Hematopoietic multipotent progenitor cell (in vitro differentiated cells): Measurements from ENCODE around the gene PGLYRP3. TPM values are rescaled to one million over a fixed set of nuclear protein-coding genes. Genes with fewer than 3 reads are reported as not detected.
"Not testable (repeated sequence)": the region's sequence is repeated elsewhere in the genome, so short reads cannot be mapped to it uniquely, and the experiment has no call there.

Experiments used
- DNase-seq, 3 donors: peaks; one replicate each; pipeline ENCODE4 v3.0.0-alpha.2; 2011 to 2015; ENCODE audit warnings: low read depth in 2 of 3, low spot score in 2 of 3
- total RNA-seq: library from RNA; depleted of rRNA; stranded (reverse); fragments of >200 nt; gene quantifications from one replicate; pipeline ENCODE4 v1.2.3, GENCODE V29; 2012

Gene PGLYRP3
- total RNA-seq, 1 donor, result not detected

DNA sequence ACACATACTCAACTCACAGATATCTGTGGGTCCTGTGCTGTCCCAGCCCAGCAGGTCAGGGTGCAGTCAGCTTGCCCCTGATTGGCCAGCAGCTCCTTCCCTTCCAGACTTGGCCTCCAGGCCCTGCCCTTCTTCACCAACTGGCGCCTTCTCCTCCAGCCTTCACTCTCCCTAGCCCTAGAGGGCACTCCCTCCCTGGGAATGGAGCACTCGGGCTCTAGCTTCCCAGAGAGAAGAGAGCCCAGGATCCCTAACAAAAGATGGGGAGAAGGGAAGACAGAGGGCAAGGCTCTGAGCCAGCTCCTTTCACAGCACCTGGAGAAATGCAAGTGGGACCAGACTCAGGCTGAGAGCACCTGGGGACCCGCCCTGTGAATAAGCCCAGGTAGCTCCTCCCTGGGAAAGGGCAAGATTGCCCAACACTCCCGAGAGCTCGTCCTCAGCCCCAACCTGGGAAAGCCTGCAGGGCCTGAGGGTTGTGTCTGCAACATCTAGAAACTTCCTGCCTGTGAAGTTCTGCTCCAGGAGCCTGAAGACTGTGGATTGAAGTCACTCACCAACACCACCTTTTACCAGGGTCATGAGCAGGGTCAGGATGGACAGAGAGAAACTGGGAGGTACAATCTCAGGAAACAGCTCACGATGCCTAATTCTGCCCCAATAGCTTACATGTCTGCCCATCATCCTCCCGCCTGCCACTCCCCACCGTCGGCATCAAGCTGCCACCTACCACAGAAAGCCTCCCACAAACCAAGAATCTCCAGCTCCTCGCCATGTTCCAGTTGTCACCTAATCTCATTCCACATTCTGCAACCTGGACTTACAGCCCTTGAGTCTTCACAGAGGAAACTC lies 36.0 kb upstream of the PGLYRP3 start, which contains the start of gene PGLYRP4:
Gene PGLYRP4 (minus strand): TSS at position 331 of the 852 bp plus-strand sequence. CDS start 909 bp downstream, outside the sequence.
- DNase-seq, result no peak

DNA sequence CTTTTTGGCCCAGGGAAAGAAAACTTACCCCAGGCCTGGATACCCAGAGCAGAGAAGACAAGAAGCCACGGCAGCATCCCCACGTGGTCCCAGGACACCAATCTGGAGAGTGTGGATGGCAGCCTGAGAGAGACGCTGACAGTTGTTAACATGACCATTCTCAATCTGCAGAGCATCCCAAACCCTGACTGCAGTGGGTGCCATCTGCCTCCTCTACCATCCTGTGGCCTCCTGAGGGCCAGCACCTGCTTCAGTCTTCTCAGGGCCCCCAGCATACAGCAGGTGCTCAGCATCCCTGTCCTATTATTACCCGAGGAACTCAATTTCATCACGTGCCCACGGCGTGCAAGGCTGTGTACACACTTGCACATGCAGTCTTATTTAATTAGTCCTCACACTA lies 35.1 kb upstream of the PGLYRP3 start:
- DNase-seq, result no peak

DNA sequence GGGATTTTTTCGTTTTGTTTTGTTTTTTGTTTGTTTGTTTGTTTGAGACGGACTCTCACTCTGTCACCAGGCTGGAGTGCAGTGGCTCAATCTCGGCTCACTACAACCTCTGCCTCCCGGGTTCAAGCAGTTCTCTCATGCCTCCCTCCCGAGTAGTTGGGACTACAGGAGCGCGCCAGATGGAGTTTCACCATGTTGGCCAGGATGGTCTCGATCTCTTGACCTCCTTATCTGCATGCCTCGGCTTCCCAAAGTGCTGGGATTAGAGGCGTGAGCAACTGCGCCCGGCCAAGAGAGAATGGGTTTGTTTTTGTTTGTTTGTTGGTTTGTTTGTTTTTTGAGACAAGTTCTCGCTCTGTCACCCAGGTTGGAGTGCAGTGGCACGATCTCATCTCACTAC lies 34.3 kb upstream of the PGLYRP3 start:
- not testable (repeated sequence) for DNase-seq

DNA sequence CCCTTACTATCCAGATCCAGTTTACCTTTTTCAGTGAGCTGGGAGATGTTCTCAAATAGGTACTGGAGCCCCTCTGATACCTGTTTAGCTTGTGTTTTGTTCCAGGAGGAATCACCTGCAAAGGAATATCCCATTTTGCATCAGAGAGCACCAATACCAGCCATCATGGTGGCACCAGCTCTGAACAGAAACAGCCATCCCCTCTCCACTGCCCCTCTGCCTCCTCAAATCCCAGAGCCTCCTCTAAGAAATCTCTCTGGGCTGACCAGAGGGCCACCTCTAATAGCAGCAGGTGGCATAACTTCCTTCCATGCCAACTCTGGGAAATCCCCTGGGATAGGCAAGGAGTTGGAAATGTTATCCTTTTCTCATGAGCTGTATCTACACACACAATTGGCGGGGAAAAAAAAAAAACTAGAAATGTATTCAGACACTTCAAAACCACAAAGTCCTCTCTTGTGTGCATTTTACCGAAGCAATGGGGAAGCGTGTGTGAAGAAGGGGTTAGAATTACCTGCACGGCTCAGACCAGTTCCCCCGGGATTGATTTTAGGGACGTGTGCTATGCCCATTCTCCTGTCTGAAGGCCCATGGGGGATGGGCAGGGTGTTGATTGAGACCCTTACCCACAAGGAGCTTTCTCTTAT lies 33.4 kb upstream of the PGLYRP3 start:
- DNase-seq, result no peak

DNA sequence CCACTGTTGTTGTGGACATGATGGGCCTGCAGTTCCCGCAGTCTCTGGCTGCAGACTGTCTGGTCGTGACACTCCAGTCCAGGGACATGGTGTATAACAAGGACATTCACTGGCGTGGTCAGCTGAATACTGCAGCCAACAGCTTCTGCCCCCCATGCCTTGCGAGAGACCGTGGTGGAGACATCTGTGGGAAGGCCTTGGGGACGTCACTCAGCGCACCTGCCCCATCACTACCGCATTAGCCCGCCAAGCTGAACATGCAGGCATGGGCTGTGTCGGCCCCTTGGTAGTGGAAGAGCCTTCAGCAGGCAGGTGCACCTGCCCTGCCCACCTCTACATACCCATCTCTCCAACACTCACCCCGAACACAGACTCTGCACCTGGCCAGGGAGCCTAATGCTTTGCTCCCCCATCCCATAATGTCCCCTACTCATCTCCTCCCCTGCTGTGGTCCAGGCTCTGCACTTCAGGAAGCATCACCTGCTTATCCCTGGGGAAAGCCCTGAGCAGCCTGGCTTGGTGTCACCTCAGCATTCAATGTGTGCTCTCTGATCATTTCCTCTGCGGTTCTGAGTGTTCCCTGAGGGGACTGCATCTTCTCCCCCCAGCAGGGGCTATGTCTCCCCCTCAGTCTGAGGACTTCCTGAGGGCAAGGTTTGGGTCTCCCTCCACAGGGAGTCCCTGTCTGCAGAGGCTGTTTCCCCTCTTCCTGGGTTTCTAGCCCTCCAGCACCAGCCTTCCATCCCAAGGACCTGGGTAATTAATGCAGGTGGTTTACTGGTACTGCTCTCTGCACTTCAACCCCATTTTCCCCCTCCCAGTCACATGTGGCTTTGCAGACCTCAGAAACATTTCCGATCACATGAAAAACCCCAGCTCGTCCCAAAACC lies 32.7 kb upstream of the PGLYRP3 start:
- DNase-seq, result no peak

DNA sequence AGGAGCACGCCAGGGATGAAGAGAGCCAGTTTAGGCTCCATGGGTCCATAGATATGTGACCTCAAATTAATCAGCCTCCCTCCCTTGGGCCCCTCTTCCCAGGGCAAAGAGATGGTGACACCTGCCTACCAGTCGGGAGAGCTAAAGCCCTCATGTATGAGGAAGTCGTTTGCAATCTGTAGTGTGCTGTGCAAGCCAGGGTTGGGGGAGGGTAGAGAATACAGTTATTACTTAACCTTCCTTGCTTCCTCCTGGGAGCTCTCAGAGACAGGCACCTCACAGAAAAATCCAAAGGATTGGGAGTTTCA lies 31.9 kb upstream of the PGLYRP3 start:
- DNase-seq, result peak in 2 of 3 donors; percentile 52 to 66

DNA sequence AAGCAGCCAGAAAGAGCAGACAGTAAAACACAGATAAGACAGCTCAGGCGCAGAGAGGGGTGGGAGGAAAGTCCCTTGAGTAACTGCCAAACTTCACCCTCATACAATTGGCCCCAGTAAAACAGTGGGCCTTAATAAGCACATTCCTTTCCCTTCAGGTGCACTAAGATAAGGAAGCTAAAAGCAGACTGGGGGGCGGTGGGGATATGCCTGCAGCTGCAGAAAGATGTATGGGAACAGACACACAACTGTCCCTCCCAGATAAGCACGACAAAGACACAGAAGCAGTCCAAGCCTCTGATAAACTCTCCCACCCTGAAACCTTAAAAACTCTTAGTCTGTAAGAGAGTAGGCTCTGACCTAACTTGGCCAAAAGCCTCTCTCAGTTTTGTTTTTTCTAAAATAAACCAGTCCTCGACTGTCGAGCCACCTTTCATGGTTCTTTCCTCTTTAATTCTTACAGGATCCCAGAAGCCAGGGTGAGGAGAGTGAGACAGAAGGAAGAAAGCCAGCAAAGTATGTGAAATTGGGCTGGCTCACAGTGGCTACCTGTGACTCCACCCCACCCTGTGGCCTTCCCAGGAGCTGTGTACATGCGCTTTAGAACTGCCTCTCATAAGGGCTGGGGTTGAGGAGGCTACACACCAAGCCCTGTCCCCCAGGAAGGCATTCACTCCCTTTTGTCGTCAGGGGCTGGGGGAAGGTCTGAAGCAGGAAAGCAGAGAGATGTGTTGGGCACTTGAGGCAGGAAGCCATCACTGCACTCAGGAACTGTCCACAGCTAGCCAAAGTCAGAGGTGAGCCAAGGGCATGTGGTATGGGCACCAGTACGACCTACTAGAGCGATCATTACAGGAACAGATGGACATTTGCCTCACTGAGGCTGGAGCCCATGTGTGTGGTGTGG lies 31.3 kb upstream of the PGLYRP3 start:
- peak in 2 of 3 donors; percentile 81 to 92 for DNase-seq

DNA sequence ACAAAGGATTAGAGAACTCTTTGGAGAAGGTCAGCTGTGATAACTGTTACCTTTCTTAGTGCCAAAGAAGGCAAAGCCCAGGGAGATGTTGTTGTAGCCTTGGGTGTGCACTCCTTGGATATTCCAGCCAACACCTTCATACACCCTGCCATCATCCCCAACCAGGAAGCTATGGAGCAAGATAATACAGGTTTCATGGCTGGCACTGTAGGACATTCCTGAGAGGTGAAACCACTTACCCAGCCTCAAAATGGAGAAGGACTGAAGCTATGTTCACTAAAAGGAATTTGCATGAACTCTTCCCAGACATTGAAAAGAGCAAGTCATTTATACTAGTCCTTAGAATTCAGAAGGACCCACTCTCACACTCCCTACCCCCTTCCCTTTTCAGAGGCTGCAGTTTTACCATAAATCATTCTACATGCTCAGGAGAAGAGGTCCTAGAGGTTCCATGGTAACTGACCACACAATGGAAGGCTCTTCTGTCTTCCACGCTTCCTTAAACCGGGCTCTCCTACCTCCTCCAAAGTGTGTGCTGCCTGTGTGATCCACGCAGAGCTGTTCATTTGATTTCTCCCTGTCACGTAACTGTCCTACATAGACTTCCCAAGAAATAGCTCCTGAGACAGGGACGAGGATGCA lies 30.4 kb upstream of the PGLYRP3 start:
- DNase-seq, result no peak

DNA sequence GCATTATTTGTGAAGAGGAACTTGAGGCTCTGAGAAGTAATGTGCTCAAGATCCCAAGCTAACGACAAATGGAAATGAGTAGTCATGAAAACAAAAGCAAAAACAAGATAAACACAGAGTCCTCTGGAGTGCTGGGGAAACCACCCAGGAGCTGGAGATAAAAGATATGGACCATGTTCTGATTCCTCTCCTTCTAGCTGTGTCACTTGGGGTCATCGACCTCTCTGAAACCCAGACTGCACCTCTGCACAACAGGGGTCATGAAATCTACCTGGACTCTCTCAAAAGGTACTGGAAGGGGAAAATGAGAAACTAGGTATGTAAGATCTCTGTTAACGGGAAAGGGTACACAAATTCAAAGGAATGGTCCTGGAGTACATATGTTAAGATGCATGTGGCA lies 29.4 kb upstream of the PGLYRP3 start:
- no peak for DNase-seq

DNA sequence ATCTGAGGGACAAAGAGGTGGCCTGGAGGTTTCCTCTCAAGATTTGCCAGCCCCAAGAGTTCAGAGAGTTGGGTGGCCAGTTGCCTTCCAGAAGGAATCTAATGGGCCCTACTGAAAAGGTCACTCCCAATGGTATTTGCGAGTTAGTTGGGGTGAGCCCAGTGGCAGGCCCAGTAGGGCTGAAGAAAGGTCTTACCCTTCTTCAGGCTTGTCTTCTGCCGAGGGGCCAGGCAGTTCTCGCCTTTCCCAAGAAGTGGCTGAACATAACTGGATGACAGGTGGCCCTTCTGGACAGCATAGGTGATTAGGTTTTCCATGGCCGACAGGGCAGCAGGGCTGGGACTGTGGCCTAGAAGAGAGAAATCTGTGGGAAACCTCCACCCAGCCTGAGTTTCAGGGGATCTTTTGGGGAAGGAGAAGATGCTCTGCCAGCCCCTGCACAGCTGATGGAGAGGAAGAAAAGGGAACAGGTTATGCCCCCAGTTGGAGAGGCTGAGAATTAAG lies 28.7 kb upstream of the PGLYRP3 start:
- no peak for DNase-seq

DNA sequence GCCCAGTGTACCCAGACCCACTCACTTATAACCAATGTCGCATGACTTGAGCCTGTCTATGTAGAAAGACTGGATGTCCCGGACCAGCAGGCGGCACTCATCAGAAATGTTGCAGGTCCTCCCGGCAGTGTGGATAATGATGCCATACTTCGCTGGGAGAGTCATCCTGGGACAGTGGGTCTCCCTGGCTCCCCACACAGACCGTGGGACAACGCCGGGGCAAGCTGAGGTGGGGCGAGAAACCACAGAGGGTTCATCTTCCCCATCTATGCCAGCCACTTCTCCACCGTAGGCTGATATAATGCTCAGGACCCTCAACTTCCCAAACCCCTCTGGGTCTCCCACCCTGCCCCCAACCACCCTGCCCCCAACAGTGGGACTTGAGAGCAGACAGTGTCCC lies 27.6 kb upstream of the PGLYRP3 start:
- no peak for DNase-seq

DNA sequence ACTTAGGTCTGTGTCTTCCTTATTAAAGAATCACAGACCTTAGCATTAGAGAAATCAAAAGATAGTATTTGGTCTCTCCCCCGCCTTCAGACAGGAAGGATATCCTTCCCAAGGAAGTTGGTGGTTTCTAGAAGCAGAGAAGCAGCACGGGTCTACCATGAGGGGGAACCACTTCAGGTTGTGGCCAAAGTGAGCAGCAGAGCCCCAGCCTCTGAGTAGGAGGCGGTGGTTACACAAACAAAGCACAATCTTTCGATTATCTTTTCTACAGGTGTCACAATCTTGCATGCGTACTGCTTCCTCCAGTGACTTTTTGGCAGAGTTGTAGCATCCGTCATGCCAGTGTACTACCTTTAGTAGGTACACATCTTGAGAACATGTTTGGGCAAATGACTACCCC lies 27.1 kb upstream of the PGLYRP3 start:
- DNase-seq, result no peak

DNA sequence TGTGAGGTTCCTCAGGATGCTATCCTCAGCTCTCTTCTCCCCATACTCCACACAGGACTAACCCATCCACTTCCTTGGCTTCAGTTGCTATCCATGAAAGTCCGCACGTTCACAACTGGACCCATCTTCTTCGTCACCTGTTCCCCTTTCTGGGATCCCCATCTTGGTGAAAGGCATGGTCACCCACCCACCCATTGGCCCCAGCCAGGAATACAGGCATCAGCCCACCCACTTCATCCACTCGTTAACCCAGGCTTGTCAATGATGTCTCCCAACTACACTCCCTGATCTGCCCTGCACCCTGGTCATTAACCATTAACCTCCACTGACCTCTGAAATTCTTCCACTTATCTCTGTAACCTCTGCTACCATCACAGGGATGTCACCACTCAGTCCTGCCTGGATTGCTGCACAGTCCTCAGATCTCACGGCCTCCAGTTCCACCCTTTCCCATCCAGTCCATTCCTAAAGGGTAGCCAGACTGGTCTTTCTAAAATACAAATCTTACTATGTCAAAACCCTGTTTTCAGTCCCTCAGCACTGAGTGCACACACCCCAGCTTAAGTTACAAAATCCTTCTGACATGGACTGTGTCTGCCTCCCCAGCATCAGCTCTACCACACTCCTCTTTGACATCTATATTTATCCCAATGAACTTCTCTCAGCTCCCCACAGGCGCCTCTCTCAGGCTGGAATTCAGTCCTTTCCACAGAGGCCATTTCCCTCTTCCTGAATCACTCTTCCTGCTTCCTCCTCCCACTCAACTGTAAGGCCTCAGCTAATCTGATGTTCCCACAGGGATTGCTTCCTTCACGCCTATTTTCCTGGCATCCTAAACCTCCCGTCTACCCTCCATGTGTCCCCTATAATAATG lies 25.5 kb upstream of the PGLYRP3 start:
- no peak for DNase-seq

DNA sequence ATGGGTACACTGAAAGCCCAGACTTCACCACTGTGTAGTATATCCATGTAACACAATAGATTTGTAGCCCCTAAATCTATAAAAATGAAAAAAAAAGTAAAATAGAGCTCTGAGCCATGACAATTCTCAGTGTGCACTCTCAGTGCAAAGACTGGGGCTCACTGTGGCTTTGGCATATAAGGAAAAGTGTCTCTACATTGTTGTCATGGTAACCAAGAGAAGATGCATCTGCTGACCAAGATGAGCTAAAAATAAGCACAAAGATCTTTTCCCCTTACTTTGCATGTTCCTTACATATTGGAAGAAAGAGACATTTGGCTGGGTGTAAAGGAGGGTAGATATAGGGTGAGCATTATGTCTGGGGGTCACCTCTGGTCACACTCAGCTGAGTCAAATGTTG lies 23.9 kb upstream of the PGLYRP3 start:
- DNase-seq, result no peak

DNA sequence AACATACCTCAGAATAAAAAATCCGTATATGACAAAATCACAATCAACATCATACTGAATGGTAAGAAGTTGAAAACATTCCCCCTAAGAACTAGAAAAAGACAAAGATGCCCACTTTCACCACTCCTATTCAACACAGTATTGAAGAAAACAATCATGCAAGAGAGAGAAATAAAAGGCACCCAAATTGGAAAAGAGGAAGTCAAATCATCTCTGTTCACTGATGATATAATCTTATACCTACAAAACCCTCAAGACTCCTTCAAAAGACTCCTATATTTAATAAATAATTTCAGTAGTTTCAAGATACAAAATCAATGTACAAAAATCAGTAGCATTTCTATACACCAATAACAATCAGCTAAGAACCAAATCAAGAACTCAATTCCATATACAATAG lies 21.1 kb upstream of the PGLYRP3 start:
- no peak for DNase-seq

DNA sequence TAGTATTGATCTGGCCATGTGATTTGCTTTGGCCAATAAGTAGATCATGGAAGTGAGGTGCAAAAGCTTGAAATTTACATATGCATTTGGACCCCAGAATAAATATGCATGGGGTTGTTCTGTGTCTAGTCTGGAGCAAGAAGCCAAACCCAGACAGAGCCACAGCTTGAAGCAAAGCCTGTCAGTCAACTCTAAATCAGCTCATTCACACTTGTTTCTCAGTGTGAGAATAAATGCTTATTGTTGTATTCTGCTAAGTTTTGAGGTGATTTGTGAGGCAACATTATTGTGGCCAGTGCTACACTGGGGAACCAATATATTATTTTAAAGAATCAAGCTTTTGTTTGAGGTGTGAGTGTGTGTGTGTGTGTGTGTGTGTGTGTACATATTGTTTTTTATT lies 12.2 kb upstream of the PGLYRP3 start:
- DNase-seq, result no peak

DNA sequence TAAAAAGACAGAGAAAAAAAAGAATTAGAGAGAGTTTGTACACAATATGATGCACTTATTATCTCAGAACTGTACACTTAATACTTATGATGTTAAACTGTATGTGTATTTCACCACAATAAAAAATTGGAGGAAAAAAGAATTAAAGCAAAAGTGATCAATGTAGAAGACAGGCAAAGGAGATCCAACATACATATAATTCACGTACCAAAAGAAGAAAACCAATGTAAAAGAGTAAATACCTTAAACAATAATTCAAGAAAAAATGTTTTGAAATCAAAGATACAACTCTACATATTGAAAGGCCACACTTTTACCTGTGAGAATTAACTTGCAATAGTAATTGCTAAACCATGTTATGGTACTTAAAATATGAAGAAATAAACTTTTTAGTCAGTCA lies 9.8 kb upstream of the PGLYRP3 start:
- DNase-seq, result no peak

DNA sequence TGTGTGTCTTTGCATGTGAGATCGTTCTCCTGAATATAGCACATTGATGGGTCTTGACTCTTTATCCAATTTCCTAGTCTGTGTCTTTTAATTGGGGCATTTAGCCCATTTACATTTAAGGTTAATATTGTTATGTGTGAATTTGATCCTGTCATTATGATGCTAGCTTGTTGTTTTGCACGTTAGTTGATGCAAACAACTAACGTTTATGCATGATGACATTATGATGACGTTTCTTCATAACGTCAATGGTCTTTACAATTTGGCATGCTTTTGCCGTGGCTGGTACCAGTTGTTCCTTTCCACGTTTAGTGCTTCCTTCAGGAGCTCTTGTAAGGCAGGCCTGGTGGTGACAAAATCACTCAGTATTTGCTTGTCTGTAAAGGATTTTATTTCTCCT lies 5.4 kb upstream of the PGLYRP3 start:
- not testable (repeated sequence) for DNase-seq

DNA sequence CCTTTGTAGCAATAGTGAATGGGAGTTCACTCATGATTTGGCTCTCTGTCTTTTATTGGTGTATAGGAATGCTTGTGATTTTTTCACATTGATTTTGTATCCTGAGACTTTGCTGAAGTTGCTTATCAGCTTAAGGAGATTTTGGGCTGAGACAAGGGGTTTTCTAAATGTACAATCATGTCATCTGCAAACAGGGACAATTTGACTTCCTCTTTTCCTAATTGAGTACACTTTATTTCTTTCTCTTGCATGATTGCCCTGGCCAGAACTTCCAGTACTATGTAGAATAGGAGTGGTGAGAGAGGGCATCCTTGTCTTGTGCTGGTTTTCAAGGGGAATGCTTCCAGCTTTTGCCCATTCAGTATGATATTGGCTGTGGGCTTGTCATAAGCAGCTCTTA lies 3.3 kb upstream of the PGLYRP3 start:
- not testable (repeated sequence) for DNase-seq
